Measurements from ENCODE around the gene TRAPPC2L.
"Not testable (repeated sequence)": the region's sequence is repeated elsewhere in the genome, so short reads cannot be mapped to it uniquely, and the experiment has no call there.

Gene TRAPPC2L

DNA sequence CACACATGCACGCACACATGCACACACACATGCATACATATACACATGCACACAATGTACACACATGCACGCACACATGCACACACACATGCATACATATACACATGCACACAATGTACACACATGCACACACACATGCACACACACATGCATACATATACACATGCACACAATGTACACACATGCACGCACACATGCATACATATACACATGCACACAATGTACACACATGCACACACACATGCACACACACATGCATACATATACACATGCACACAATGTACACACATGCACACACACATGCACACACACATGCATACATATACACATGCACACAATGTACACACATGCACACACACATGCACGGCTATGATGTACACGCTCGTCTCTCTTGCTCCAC is 37.3 kb downstream of the TRAPPC2L start:
- not testable (repeated sequence) for DNase-seq

DNA sequence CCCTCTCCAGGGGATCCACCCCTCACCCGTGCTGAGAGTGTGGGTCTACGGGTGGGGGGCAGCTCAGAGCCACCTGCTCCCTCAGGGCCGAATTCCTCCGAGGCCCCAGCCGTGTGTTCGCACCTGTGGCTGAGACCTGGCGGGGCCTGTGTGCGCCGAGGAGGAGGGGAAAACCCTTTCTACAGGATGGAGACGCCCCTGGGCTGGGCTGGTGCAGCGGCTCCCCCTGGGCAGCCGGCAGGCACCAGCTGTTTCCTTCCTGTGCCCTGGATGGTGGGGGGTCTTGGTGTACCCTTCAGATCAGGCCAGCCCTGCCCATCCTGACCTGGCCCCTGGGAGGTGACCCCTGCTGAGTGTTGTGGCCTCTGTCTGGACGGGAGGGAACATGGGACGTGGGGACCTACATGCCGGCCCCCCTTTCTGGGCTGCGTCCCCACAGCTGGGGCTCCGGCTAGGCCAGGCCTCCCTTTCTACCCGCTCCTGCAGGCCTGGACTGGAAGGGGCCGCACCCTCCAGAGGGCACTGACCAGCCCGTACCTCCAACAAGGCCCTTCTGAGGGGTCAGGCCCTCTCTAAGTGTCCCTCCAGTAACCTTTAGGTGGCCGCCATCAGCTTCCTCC is 37.9 kb downstream of the TRAPPC2L start:
- DNase-seq = no peak

- DNase-seq = no peak
Measured at GRCh38 chr16:88895335-88895734, 38.4 kb downstream of the TRAPPC2L start.

GRCh38 chr16:88896238-88897070 is 39.5 kb downstream of the TRAPPC2L start:
- no peak for DNase-seq

- no peak for DNase-seq
Measured at GRCh38 chr16:88897696-88898425, 40.9 kb downstream of the TRAPPC2L start.

DNA sequence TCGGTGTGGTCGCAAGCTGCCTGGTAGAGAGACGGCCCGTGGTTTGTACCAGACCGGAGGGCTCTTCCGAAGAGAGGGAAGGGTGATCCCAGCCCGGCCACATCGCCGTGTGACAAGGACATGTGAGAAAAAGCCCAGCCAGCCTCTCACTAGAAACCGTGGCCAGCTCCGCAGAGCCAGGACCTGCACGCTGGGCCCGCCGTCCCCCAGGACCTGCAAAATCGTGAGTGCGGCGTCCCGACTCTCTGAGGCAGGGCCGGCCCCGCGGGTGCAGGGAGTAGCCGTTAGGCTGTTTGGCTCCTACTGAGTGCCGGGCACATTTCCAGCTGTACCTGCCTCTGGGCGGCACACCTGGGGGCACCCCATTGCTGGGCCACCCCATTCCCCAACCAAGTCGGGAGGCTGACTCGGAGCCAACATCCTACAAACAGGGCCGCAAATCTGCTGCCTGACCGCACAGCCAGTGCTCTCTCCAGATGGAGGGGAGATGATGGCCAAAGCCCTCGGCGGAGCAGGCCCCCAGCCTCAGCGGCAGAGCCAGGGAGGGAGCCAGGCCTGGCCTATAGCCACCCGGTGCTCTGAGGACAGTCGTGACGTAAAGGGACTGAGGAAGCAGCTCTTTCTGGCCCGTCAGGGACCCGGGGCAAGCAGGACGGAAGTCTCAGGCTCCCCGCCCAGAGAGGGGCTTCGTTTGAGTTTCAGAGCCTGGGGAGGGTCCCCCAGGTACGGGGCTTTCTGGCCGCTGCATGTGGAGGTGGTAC is 43.2 kb downstream of the TRAPPC2L start:
- DNase-seq = no peak

GRCh38 chr16:88900662-88901052 is 43.7 kb downstream of the TRAPPC2L start:
- no peak for DNase-seq

GRCh38 chr16:88901718-88902337 is 44.9 kb downstream of the TRAPPC2L start:
- DNase-seq = no peak

DNA sequence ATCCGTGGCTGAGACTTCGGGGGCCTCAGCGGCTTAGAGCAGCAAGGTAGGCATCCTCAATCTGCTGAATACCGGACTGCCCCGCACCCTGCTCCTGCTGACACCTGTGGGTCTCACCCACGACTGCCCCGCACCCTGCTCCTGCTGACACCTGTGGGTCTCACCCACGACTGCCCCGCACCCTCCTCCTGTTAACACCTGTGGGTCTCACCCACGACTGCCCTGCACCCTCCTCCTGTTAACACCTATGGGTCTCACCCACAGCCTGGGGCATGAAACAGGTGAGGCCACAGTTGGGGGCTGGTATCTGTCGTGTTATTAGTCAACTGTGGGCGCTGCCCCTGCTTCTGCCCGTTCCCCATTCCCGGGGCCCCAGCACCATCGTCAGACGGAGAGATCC is 45.8 kb downstream of the TRAPPC2L start:
- no peak for DNase-seq

- DNase-seq = no peak
Measured at GRCh38 chr16:88903267-88903666, 46.3 kb downstream of the TRAPPC2L start.

- DNase-seq = no peak
Measured at GRCh38 chr16:88904676-88905365, 47.9 kb downstream of the TRAPPC2L start.

GRCh38 chr16:88905563-88905962 is 48.6 kb downstream of the TRAPPC2L start:
- no peak for DNase-seq

- no peak for DNase-seq
Measured at GRCh38 chr16:88906020-88906419, 49.1 kb downstream of the TRAPPC2L start.

GRCh38 chr16:88906535-88907105 is 49.7 kb downstream of the TRAPPC2L start:
- no peak for DNase-seq

GRCh38 chr16:88907768-88908167 is 50.8 kb downstream of the TRAPPC2L start:
- no peak for DNase-seq

DNA sequence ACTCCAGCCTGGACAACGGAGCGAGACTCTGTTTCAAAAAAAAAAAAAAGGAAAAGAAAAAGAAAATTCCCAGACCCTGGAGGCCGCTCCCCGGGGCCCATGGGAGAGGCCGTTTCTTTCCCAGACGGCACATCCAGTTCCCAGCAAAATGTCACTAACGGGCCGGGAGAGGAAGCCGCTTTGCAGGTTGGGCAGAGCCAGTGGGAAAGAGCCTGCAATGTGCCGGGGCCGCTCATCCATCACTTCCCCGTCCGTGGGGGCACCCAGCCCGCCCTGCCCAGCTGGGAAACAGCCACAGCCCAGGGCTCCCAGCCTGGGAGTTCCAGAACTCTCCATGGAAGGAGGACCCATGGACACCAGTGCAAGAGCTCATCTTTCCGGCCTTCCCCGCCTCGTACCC is 51.4 kb downstream of the TRAPPC2L start:
- DNase-seq = no peak

DNA sequence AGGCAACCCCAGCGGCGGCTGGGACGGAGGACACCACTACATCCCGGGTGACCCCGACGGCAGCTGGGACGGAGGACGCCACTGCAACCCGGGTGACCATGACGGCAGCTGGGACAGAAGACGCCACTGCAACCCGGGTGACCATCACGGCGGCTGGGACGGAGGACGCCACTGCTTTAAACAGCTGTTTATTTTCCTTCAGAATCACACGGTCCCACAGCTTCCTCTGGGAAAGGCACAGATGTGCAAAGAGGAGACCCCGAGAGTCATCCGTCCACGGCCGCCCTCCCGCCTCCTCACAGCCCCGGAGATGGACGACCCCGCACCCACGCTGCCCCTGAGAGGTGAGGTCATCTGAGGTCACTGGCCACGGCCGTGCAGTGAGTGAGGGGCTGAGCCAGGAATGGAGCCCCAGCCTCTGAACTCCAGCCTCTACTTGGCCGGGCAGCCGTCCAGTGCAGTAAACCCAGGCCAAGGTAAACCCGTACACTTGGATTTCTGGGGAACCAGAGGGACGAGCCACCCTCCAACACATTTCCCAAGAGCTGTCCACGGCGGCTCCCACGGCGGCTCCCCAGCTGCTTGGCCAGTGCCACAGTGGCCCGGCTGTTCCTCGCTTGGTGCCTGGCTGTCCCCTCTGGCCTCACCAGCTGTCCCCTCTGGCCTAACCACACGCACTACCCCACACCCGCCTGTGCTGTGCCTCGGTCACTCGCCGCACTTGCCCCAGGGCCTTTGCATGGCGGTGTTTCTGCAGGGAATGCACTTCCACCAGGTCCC is 52.7 kb downstream of the TRAPPC2L start:
- no peak for DNase-seq

- DNase-seq = no peak
Measured at GRCh38 chr16:88910284-88911135, 53.6 kb downstream of the TRAPPC2L start.

- no peak for DNase-seq
Measured at GRCh38 chr16:88911136-88911945, 54.4 kb downstream of the TRAPPC2L start.

Measured in NCI-H510A (cell line).